Fibroblast of skin of scalp (primary cell): ENCODE measurements around the gene HDAC3.
"Not testable (repeated sequence)": the region's sequence is repeated elsewhere in the genome, so short reads cannot be mapped to it uniquely, and the experiment has no call there.

Experiments used
- DNase-seq: peaks from one replicate; pipeline ENCODE4 v3.0.0-alpha.2; 2013

HDAC3 gene

DNA sequence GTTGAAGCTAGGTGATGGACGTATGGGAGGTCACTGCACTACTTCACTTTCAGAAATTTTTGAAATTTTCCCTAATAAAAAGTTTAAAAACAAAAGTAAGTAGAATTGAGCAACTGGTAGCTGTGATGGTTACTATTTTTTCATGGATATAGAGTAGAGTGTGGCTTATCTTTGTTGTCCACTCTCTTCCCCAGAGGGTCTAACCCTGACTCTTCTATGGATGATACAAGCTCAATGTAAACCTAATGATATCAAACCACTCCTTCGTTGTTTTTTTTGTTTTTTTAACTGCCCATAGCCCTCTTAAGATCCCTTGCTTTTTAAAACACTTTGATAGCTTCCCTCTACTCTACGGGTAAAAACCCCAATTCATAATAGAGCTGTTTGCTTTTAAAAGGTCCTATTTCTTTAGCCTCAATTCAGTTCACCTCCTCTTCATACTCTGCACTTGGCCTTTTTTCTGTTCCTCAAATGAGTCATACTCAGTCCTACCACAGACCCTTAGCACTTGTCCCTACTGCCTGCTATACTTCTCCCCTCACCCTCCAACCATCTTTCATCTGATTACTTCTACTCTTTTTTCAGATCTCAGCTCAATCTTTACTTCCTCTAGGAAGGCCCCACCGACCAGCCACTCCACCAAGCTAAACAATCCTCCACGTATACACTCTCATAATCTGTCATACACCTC, 2.6 kb downstream of the HDAC3 start:
- DNase-seq = no peak

DNA sequence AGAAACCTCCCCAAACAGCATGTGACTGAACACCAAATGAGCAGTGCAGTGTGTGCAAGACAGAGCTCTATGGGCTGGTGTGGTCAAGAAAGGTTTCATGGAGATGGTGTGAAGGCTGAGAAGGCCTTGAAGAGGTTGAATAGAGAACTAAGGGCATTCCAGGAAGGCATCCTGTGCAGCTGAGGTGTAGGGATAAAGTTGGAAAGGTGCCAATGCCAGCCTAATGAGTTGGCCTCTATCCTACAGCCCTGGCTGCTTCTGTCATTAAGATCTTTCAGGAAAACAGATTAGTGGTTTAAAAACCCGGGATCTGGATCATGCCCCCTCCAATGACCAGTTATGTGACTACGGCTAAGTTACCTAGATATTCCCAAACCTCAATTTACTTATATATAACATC, 4.0 kb downstream of the HDAC3 start:
- no peak for DNase-seq

GRCh38 chr5:141630570-141631140, 6.0 kb downstream of the HDAC3 start:
- no peak for DNase-seq

GRCh38 chr5:141628175-141628788, 8.4 kb downstream of the HDAC3 start:
- peak; percentile 39 for DNase-seq

DNA sequence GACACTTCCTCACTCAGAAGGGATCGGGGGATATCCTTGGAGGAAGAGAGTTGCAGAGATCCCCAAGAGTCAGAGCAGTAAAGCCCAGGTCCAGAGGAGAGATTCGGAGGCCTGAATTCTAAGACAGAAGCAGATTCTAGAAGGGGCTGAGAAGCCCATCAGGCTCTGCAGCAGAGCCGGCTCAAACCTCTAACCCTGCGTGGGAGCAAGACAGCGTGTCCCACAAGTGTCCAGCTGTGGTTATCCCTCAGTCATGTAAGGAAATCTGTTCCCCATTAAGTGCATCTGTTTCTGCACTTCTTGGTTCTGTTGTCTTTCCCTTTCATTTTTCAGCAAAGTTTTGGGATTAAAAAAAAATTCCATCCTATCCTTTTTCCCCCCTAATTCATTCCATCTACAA, 13.0 kb downstream of the HDAC3 start:
- no peak for DNase-seq

GRCh38 chr5:141623186-141623585, 13.5 kb downstream of the HDAC3 start:
- no peak for DNase-seq

DNA sequence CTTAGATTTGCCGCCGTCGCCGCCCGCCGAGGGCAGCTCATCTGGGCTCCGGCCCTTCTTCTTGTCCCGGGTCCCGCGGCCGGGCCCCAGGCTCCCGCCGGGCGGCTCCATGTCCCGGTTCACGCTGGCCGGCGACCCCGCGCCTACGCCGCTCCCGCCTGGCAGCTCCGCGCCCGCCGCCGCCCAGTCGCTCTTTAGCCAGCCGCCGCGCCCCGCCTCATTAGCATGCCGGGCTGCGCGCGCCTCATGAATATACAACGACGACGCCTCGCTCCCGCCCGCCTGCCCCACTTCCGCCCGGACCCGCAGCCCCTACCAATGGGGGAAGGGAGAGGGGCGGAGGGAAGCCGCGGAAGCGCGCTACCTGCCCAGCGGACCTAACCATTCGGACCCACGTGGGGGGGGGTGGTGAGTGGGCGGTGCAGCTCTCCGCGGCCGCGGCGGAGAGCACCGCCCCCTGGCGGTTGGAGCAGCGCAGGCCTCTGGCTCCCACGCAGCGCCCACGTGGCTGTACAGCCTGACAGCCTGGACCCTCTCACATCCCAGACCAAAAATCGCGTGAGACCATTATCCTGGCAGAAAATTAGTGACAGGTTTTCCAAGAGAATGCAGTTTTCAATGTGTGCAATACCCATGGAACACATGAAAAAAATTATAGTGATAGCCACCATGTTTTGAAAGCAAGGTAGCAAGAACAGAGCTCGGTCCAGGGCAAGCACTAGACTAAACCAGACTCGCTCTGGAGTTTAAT, 17.7 kb downstream of the HDAC3 start, which contains the start of gene DIAPH1:
Gene DIAPH1 (minus strand): TSS at position 197 of the 751 bp plus-strand sequence. CDS start 86 bp downstream, at position 111.
- peak; percentile 94 for DNase-seq

- DNase-seq = peak; percentile 29
Measured at GRCh38 chr5:141618030-141618803, 18.4 kb downstream of the HDAC3 start.

GRCh38 chr5:141617682-141618029, 19.0 kb downstream of the HDAC3 start:
- no peak for DNase-seq

DNA sequence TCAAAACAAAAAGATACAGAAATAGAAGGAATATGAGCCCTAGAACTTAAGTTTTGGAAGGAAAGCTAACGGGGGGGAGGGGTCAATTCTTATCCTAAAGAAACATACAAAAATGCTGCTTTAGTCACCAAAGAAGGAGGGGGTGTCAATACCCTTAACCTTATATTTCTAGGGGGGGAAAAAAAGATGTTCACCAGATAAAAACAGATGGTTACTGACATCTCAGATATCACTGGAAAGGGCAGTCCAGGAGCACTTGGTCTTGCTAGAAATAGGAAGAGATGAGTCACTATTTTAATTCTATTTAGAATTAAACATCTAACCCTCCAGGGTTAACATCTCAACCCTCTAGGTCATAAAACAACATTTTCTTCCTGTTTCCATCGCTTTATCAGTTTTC, 19.5 kb downstream of the HDAC3 start:
- DNase-seq = no peak

- DNase-seq = no peak
Measured at GRCh38 chr5:141615991-141616720, 20.5 kb downstream of the HDAC3 start.

- no peak for DNase-seq
Measured at GRCh38 chr5:141613344-141613743, 23.3 kb downstream of the HDAC3 start.

DNA sequence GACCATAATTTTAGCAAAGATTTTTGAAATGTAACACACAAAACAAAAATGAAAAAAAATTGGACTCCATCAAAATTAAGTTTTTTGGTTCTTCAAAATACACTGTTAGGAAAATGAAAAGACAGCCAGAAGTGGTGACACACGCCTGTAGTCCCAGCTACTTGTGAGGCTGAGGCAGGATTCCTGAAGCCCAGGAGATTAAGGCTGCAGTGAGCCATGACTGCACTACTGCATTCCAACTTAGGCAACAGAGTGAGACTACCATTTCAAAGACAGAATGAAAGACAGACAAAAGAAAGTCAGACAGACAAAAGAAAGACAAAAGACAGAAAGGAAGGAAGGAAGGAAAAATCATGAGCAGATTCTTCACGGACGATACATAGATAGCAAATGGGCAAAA, 25.4 kb downstream of the HDAC3 start:
- no peak for DNase-seq

DNA sequence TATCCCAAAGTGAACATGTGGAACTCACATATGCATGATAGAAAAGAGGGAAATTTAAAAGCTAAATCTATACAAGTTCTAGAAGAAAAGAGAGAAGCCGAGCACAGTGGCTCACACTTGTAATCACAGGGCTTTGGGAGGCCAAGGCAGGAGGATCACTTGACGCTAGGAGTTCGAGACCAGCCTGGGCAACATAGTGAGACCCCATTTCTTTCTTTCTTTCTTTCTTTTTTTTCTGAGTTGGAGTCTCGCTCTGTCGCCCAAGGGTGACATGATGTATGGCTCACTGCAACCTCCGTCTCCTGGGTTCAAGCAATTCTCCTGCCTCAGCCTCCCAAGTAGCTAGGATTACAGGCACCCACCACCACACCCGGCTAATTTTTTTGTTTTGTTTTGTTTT, 26.7 kb downstream of the HDAC3 start:
- not testable (repeated sequence) for DNase-seq

DNA sequence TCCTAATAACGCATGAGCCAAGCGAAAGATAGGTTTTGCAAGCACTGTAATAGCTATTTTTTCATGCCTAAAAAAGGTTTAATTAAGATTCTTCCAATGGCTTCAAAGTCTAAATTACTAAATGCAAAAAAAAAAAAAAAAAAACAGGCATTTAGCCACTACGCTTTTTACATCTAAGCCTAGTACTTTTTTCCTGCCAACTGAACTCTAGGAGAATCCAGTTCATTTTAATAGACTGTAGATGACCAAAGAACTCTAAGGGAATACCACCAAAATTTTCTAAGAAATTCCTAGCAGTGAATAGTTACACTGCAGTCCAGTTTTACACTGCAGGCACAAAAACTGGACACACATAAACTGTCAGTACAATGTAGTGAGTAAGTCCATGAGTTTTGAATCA, 27.6 kb downstream of the HDAC3 start:
- DNase-seq = no peak

DNA sequence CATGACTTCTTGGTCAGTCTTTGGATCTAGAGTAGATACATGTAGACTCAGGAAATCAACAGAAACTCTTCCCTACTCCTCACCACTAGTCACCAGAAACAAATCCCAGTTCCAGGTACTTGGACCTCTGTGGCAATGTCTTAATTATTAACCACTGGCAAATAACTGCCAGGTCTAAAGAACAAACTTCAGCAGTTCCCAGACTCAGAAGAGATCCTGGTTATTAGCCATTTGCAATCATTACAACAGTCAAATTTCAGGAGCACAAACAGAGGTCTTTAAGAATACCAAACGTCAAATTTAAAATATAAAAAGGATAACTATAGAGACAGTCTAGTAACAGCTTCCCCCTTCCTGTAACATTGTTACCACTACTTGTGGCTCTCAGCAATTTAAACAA, 28.1 kb downstream of the HDAC3 start:
- no peak for DNase-seq

DNA sequence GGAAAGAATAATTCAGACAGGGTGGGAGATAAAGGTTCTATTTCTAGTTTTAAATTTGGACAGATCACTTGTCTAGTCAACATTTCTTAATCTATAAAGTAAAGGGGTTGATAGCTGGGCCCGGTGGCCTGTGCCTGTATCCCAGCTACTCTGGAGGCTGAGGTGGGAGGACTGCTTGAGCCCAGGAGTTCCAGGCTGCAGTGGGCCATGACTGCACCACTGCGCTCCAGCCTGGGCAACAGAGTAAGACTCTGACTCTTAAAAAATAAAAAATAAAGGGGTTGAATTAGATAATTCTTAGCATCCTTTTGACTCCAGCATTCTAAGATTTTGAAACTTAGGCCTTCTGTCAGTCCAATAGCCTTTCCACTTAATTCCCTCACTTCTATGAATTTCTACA, 28.6 kb downstream of the HDAC3 start:
- DNase-seq = no peak

GRCh38 chr5:141605523-141606277, 30.9 kb downstream of the HDAC3 start:
- peak; percentile 49 for DNase-seq

DNA sequence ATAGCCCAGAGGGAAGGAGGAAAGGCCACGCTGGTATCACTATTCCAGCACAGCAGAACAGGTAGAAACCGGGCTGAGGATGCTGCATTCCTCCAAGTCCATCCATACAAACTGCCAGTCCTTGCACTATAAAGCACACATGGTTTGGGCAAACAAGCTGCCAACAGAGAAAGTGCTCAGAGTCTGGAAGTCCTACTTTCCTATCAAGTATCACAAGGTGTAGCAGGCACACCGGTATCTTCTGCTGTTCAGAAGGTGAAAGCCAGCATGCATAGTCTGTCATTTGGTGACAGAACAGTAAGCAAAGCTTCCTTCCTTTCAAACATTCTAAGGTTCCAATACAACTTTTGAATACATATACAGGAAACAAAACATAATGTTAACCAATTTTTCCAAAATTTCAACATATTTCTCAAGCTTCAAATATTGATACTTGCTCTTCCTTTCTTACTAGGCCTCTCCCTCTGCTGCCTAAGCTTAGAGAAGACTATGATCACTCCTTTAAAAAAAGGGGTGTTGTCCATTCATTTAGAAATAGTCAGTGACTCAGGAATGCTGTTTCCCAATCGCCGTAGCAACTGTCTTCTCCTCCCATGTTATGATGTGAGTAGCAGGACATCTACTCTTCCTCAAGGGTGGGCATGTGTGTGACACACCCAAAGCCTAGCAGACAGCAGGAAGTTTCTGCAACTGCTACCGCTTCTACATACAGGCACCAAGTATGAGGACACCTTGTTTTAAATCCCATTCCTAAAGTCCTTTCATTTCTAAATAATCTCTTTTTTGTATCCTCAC, 32.5 kb downstream of the HDAC3 start:
- DNase-seq = peak; percentile 93

GRCh38 chr5:141602606-141603005, 34.0 kb downstream of the HDAC3 start:
- DNase-seq = no peak
